HEK293T (cell line): ENCODE measurements around the gene STIL.

ENCODE experiments used
- ARNT ChIP-seq: fragments of 450-650 bp; IDR thresholded peaks from 2 replicates; pipeline ENCODE4 v1.6.1; 2017; ENCODE audit warnings: mild to moderate bottlenecking
- BHLHE40 ChIP-seq: fragments of 450-650 bp; IDR thresholded peaks from 2 replicates; pipeline ENCODE4 v1.6.1; 2016; ENCODE audit warnings: mild to moderate bottlenecking, moderate library complexity, borderline replicate concordance
- FOXA1 ChIP-seq: fragments of 450-650 bp; IDR thresholded peaks from 2 replicates; pipeline ENCODE4 v1.6.1; 2016; ENCODE audit warnings: mild to moderate bottlenecking
- FOXM1 ChIP-seq: fragments of 450-650 bp; IDR thresholded peaks from 2 replicates; pipeline ENCODE4 v1.6.1; 2017; ENCODE audit warnings: mild to moderate bottlenecking, borderline replicate concordance
- SP1 ChIP-seq: fragments of 450-650 bp; IDR thresholded peaks from 2 replicates; pipeline ENCODE4 v1.6.1; 2017
- SUZ12 ChIP-seq: fragments of 450-650 bp; IDR thresholded peaks from 2 replicates; pipeline ENCODE4 v1.6.1; 2016; ENCODE audit warnings: mild to moderate bottlenecking
- TARDBP ChIP-seq: fragments of 450-650 bp; IDR thresholded peaks from 2 replicates; pipeline ENCODE4 v1.6.1; 2016

DNA sequence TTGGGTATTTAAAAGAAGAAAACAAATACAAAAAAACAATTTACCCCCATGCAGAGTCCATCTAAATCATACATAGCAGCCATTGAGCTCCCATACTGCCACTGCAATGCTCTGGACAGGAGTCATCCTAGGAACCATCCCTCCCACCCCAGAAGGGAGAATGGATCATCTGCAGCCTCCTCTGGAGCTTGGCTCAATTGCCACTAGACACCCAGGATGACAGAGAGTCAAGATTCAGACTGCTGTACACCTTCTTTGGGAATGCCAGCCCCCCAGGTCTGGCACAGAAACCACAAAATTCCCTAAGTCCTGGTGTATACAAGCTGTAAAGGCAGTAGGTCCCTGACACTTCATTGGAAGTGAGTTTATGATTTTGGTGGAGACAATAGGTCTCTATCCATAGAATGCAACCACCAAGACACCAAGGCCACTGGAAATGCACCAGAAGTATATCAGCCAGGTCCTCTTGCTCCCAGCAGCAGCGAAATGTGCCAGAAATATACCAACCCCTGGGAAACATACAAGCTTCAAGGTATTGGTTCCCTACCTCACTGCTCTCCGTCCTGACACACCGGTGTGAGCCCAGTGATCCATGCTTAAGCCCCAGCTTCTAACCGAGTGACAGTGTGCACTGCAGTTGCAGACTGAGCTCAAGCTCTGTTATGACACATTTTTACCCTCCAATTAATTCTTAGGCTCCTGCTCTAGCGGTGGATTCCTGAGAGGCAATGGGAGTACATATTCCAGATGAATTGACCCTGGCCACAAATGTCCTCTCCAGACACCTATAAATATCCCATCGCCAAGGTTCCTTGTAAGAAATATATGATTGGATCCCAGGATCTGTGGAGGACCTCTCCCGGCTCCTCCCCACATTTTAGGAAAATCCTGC, 86.4 kb downstream of the STIL start:
- no peak for TF ChIP-seq FOXA1
- TF ChIP-seq FOXM1, result no peak
- TF ChIP-seq SP1, result no peak
- no peak for TF ChIP-seq BHLHE40
- no peak for TF ChIP-seq ARNT
- TF ChIP-seq TARDBP, result no peak
- TF ChIP-seq SUZ12, result no peak
